HepG2 (cell line): ENCODE measurements around the gene FNDC3B. TPM values are rescaled to one million over a fixed set of nuclear protein-coding genes. Genes with fewer than 3 reads are reported as not detected.

ENCODE experiments used
- ARNT ChIP-seq: fragments of 450-650 bp; IDR thresholded peaks from 2 replicates; pipeline ENCODE4 v1.6.1; 2017
- ARNTL ChIP-seq: sonication (generic); formaldehyde crosslinking; IDR thresholded peaks from 2 replicates; pipeline ENCODE4 v1.4.0; 2020; ENCODE audit warnings: mild to moderate bottlenecking, missing genetic modification reagents
- CEBPG ChIP-seq: IDR thresholded peaks from 2 replicates; pipeline ENCODE4 v1.6.1; 2016
- ESRRA ChIP-seq: sonication (generic); formaldehyde crosslinking; IDR thresholded peaks from 2 replicates; pipeline ENCODE4 v1.5.1; 2020; ENCODE audit warnings: mild to moderate bottlenecking, low read depth, missing genetic modification reagents
- KMT2B ChIP-seq: IDR thresholded peaks from 2 replicates; pipeline ENCODE4 v1.6.1; 2016; ENCODE audit warnings: missing genetic modification reagents, missing compliant biosample characterization
- MAFK ChIP-seq, 2 experiments: IDR thresholded peaks in 1 of 2; conservative IDR thresholded peaks in 1 of 2; 2 replicates each; pipeline ENCODE4 v1.6.1; 2011; ENCODE audit warnings: improper control_type of control experiment in 2 of 2, low read length in 2 of 2
- MAZ ChIP-seq, 2 experiments: sonication (generic) in 1 of 2; formaldehyde crosslinking in 1 of 2; IDR thresholded peaks; 2 replicates each; pipeline versions ENCODE4 v1.5.0 to v1.6.1; 2012 to 2020; ENCODE audit warnings: low read depth in 2 of 2, mild to moderate bottlenecking in 2 of 2, borderline replicate concordance in 1 of 2, improper control_type of control experiment in 1 of 2, low read length in 1 of 2, missing genetic modification reagents in 1 of 2, moderate library complexity in 1 of 2
- MED1 ChIP-seq: sonication (generic); formaldehyde crosslinking; IDR thresholded peaks from 2 replicates; pipeline ENCODE4 v1.4.0; 2020; ENCODE audit warnings: missing genetic modification reagents
- REXO4 ChIP-seq: sonication (generic); formaldehyde crosslinking; IDR thresholded peaks from 2 replicates; pipeline ENCODE4 v1.8.0; 2022; ENCODE audit warnings: missing genetic modification reagents, mild to moderate bottlenecking, borderline replicate concordance
- SMAD1 ChIP-seq: sonication (generic); formaldehyde crosslinking; IDR thresholded peaks from 2 replicates; pipeline ENCODE4 v1.4.0; 2020; ENCODE audit warnings: missing genetic modification reagents, low read depth, mild to moderate bottlenecking, borderline replicate concordance
- TARDBP ChIP-seq: sonication (generic); formaldehyde crosslinking; IDR thresholded peaks from 2 replicates; pipeline ENCODE4 v1.8.0; 2022; ENCODE audit warnings: mild to moderate bottlenecking, missing genetic modification reagents
- TEAD3 ChIP-seq: optimal IDR thresholded peaks from 2 replicates; pipeline ENCODE3; 2016; ENCODE audit warnings: borderline replicate concordance
- ZNF138 ChIP-seq: sonication (generic); formaldehyde crosslinking; IDR thresholded peaks from 2 replicates; pipeline ENCODE4 v1.5.0; 2020; ENCODE audit warnings: mild to moderate bottlenecking, low read depth, missing genetic modification reagents
- ZNF761 ChIP-seq: sonication (generic); formaldehyde crosslinking; conservative IDR thresholded peaks from 2 replicates; pipeline ENCODE4 v1.4.0; 2020; ENCODE audit warnings: mild to moderate bottlenecking, missing genetic modification reagents
- ZNF773 ChIP-seq: sonication (generic); formaldehyde crosslinking; IDR thresholded peaks from 2 replicates; pipeline ENCODE4 v1.4.0; 2020; ENCODE audit warnings: missing genetic modification reagents, borderline replicate concordance
- polyA plus RNA-seq, 8 experiments: library from polyadenylated mRNA; depleted of rRNA in 3 of 8; stranded (reverse) in 7 of 8; unstranded in 1 of 8; fragments of >200 nt; fragmentation: Illumina TruSeq in 4 of 8; extraction: Trizol in 4 of 8; gene quantifications; 2 replicates each; pipeline versions ENCODE4 v1.2.1 to v1.2.3, GENCODE V29; 2011 to 2016; ENCODE audit warnings: low read depth in 4 of 8, missing spikeins in 1 of 8, mixed read lengths in 1 of 8; ENCODE audit not compliant: insufficient read depth in 1 of 8
- total RNA-seq, 5 experiments: library from RNA; depleted of rRNA; stranded (reverse); fragments of >200 nt; fragmentation: Illumina TruSeq; extraction: Trizol; gene quantifications; 2 replicates each; pipeline ENCODE4 v1.2.3, GENCODE V29; 2016; ENCODE audit warnings: low read depth in 1 of 5
- TF ChIP-seq, protein P1 (sequence below): sonication (generic); formaldehyde crosslinking; IDR thresholded peaks from 2 replicates; pipeline ENCODE4 v1.8.1; 2023; ENCODE audit warnings: mild to moderate bottlenecking, missing genetic modification reagents, borderline replicate concordance
- TF ChIP-seq, protein P2 (sequence below): IDR thresholded peaks from 2 replicates; pipeline ENCODE4 v1.6.1; 2016
- TF ChIP-seq, protein P3 (sequence below): sonication (generic); formaldehyde crosslinking; IDR thresholded peaks from 2 replicates; pipeline ENCODE4 v1.4.0; 2020; ENCODE audit warnings: mild to moderate bottlenecking, missing genetic modification reagents
- TF ChIP-seq, protein P4 (sequence below): sonication (generic); formaldehyde crosslinking; IDR thresholded peaks from 2 replicates; pipeline ENCODE4 v1.8.0; 2022; ENCODE audit warnings: mild to moderate bottlenecking, missing genetic modification reagents, moderate library complexity
- TF ChIP-seq, protein P5 (sequence below): IDR thresholded peaks from 2 replicates; pipeline ENCODE4 v1.6.1; 2016; ENCODE audit warnings: low read depth
- TF ChIP-seq, protein P6 (sequence below): sonication (generic); formaldehyde crosslinking; IDR thresholded peaks from 2 replicates; pipeline ENCODE4 v1.8.0; 2022; ENCODE audit warnings: missing genetic modification reagents, mild to moderate bottlenecking, borderline replicate concordance

The FNDC3B gene
- total and polyA plus RNA-seq, 2 of the 13 experiments (the other 11 are each of a cell fraction or from before 2014, with no cell fraction given) = 74.8 to 103 TPM

DNA sequence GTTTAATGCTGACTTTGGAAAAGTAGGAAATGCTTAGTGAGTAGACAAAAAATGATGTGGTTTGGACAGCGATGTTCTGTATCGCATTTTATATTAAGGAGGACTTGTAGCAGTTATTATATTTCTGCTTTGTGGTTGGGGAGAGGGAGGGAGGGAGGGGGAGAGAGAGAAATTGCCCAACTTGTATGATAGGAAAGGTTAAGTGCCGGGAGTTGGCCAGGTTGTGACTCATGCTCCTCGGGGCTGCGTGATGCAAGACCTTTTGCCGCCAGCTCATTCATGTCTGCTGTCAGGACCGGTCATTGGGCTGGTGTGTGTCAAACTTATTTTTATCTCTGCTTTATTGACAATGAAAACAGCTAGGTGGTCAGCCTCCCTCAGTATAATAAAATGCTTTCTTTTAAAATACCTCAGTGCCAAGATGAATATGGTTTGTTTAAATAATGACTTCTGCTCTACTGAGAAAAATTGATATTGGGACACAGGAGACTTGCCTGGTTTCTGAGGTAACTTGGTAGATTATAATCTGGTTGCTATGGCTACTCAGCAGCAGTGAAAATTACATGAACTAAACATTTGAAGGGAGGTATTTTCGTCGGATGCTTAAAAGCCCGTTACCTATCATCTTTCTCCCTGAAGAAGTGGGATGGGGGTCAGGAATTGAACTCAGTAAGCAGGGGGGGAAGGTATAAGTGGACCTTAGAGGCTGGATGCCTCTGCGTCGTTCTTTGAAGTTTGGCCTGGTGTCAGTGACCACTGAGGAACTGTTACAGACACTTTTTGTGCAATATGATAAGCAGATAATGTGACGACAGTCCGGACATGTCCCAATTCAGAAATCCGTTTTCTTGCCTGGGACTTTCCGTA, 90.7 kb downstream of the FNDC3B start (continued):
- TF ChIP-seq, protein P1, sequence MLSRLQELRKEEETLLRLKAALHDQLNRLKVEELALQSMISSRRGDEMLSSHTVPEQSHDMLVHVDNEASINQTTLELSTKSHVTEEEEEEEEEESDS = no peak
- no peak; the same call in 1 of the 2 replicates for TF ChIP-seq TARDBP (CRISPR knock-in tag)
- TF ChIP-seq, protein P2, sequence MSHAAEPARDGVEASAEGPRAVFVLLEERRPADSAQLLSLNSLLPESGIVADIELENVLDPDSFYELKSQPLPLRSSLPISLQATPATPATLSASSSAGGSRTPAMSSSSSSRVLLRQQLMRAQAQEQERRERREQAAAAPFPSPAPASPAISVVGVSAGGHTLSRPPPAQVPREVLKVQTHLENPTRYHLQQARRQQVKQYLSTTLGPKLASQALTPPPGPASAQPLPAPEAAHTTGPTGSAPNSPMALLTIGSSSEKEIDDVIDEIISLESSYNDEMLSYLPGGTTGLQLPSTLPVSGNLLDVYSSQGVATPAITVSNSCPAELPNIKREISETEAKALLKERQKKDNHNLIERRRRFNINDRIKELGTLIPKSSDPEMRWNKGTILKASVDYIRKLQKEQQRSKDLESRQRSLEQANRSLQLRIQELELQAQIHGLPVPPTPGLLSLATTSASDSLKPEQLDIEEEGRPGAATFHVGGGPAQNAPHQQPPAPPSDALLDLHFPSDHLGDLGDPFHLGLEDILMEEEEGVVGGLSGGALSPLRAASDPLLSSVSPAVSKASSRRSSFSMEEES (CRISPR knock-in tag) = peak; percentile 75
- TF ChIP-seq, protein P3, sequence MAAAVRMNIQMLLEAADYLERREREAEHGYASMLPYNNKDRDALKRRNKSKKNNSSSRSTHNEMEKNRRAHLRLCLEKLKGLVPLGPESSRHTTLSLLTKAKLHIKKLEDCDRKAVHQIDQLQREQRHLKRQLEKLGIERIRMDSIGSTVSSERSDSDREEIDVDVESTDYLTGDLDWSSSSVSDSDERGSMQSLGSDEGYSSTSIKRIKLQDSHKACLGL (CRISPR knock-in tag) = no peak
- TF ChIP-seq MAZ (IDR thresholded peaks at IDR 0.05; ENCODE audit: borderline replicate concordance, low read depth, low read length) = no peak
- TF ChIP-seq MAZ (CRISPR knock-in tag; IDR thresholded peaks at IDR 0.05; ENCODE audit: low read depth) = peak; percentile 62; the same call in 1 of the 2 replicates
- TF ChIP-seq KMT2B (CRISPR knock-in tag) = peak; percentile 25; the same call in 1 of the 2 replicates
- TF ChIP-seq ZNF761 = no peak
- TF ChIP-seq, protein P4, sequence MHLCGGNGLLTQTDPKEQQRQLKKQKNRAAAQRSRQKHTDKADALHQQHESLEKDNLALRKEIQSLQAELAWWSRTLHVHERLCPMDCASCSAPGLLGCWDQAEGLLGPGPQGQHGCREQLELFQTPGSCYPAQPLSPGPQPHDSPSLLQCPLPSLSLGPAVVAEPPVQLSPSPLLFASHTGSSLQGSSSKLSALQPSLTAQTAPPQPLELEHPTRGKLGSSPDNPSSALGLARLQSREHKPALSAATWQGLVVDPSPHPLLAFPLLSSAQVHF (CRISPR knock-in tag) = no peak
- peak; percentile 84 for TF ChIP-seq MED1 (CRISPR knock-in tag)
- TF ChIP-seq SMAD1 (CRISPR knock-in tag) = no peak
- peak; percentile 97 for TF ChIP-seq CEBPG
- peak; percentile 67 for TF ChIP-seq TEAD3 (CRISPR knock-in tag)
- TF ChIP-seq ESRRA = 0 out of 2 replicates have a peak, but pooled peaks have one; percentile 20
- TF ChIP-seq, protein P5, sequence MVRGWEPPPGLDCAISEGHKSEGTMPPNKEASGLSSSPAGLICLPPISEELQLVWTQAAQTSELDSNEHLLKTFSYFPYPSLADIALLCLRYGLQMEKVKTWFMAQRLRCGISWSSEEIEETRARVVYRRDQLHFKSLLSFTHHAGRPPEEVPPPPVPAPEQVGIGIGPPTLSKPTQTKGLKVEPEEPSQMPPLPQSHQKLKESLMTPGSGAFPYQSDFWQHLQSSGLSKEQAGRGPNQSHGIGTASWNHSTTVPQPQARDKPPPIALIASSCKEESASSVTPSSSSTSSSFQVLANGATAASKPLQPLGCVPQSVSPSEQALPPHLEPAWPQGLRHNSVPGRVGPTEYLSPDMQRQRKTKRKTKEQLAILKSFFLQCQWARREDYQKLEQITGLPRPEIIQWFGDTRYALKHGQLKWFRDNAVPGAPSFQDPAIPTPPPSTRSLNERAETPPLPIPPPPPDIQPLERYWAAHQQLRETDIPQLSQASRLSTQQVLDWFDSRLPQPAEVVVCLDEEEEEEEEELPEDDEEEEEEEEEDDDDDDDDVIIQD (CRISPR knock-in tag) = no peak
- 0 out of 2 replicates have a peak, but pooled peaks have one; percentile 10 for TF ChIP-seq ARNTL (CRISPR knock-in tag)
- no peak for TF ChIP-seq ZNF138
- no peak for TF ChIP-seq ZNF773
- TF ChIP-seq ARNT = no peak
- TF ChIP-seq MAFK (conservative IDR thresholded peaks at IDR 0.05 in 1 of 2, IDR thresholded peaks at IDR 0.05 in 1 of 2; ENCODE audit: low read length in 2 of 2) = peak; percentile 73 to 79
- TF ChIP-seq, protein P6, sequence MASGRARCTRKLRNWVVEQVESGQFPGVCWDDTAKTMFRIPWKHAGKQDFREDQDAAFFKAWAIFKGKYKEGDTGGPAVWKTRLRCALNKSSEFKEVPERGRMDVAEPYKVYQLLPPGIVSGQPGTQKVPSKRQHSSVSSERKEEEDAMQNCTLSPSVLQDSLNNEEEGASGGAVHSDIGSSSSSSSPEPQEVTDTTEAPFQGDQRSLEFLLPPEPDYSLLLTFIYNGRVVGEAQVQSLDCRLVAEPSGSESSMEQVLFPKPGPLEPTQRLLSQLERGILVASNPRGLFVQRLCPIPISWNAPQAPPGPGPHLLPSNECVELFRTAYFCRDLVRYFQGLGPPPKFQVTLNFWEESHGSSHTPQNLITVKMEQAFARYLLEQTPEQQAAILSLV (CRISPR knock-in tag) = 0 out of 2 replicates have a peak, but pooled peaks have one; percentile 37
- no peak for TF ChIP-seq REXO4 (CRISPR knock-in tag)
